Progenitor cell of endocrine pancreas (in vitro differentiated cells): Measurements from ENCODE around the gene CXorf49. TPM values are rescaled to one million over a fixed set of nuclear protein-coding genes. Genes with fewer than 3 reads are reported as not detected.

Source experiments
- DNase-seq: peaks from one replicate; pipeline ENCODE4 v3.0.0; 2021; ENCODE audit warnings: low spot score; ENCODE audit not compliant: unreplicated experiment
- H3K27ac Mint-ChIP-seq: 2 replicates; pipeline ENCODE4 v1.8.0; 2021; ENCODE audit warnings: mild to moderate bottlenecking, moderate library complexity, mixed read lengths
- H3K27me3 Mint-ChIP-seq: 2 replicates; pipeline ENCODE4 v1.8.0; 2021; ENCODE audit warnings: mixed read lengths
- H3K36me3 Mint-ChIP-seq: 2 replicates; pipeline ENCODE4 v1.8.0; 2022; ENCODE audit warnings: mixed read lengths; ENCODE audit not compliant: insufficient read depth
- H3K4me1 Mint-ChIP-seq: 2 replicates; pipeline ENCODE4 v1.8.0; 2021; ENCODE audit warnings: low read depth, mixed read lengths
- H3K4me3 Mint-ChIP-seq: 2 replicates; pipeline ENCODE4 v1.8.0; 2021; ENCODE audit warnings: low read depth, mild to moderate bottlenecking, moderate library complexity, mixed read lengths
- H3K9me3 Mint-ChIP-seq: 2 replicates; pipeline ENCODE4 v1.8.0; 2021; ENCODE audit warnings: low read depth, mixed read lengths
- total RNA-seq: library from RNA; stranded (reverse); gene quantifications from 2 replicates; pipeline ENCODE4 v1.2.1, GENCODE V29; 2021
- TF ChIP-seq, protein P1 (sequence below): fragments of 200-600 bp; sonication (generic); IDR thresholded peaks from one replicate; pipeline ENCODE4 v1.5.0; 2021; ENCODE audit warnings: antibody characterized with exemption, mild to moderate bottlenecking; ENCODE audit not compliant: unreplicated experiment

CXorf49 gene
- total RNA-seq, 1 donor from 2014 or later: not detected

- Mint-ChIP-seq H3K9me3 (peaks cover 8% of the 10 kb centered on the region), H3K36me3 (no peaks in the 10 kb centered on the region), H3K4me3 (no peak within 1 kb of the TSS), H3K27me3 (no peaks in the 10 kb centered on the region), H3K27ac (no peak within 1 kb of the TSS), H3K4me1 (no peaks in the 10 kb centered on the region)
- no peak for DNase-seq
- TF ChIP-seq, protein P1, sequence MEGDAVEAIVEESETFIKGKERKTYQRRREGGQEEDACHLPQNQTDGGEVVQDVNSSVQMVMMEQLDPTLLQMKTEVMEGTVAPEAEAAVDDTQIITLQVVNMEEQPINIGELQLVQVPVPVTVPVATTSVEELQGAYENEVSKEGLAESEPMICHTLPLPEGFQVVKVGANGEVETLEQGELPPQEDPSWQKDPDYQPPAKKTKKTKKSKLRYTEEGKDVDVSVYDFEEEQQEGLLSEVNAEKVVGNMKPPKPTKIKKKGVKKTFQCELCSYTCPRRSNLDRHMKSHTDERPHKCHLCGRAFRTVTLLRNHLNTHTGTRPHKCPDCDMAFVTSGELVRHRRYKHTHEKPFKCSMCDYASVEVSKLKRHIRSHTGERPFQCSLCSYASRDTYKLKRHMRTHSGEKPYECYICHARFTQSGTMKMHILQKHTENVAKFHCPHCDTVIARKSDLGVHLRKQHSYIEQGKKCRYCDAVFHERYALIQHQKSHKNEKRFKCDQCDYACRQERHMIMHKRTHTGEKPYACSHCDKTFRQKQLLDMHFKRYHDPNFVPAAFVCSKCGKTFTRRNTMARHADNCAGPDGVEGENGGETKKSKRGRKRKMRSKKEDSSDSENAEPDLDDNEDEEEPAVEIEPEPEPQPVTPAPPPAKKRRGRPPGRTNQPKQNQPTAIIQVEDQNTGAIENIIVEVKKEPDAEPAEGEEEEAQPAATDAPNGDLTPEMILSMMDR: no peak
These were observed 50.5 kb downstream of the CXorf49 start, which contains the start of gene LOC101059915 for GRCh38 chrX:71667328-71668247. TSS of gene LOC101059915 (plus strand) at chrX:71667546.

DNA sequence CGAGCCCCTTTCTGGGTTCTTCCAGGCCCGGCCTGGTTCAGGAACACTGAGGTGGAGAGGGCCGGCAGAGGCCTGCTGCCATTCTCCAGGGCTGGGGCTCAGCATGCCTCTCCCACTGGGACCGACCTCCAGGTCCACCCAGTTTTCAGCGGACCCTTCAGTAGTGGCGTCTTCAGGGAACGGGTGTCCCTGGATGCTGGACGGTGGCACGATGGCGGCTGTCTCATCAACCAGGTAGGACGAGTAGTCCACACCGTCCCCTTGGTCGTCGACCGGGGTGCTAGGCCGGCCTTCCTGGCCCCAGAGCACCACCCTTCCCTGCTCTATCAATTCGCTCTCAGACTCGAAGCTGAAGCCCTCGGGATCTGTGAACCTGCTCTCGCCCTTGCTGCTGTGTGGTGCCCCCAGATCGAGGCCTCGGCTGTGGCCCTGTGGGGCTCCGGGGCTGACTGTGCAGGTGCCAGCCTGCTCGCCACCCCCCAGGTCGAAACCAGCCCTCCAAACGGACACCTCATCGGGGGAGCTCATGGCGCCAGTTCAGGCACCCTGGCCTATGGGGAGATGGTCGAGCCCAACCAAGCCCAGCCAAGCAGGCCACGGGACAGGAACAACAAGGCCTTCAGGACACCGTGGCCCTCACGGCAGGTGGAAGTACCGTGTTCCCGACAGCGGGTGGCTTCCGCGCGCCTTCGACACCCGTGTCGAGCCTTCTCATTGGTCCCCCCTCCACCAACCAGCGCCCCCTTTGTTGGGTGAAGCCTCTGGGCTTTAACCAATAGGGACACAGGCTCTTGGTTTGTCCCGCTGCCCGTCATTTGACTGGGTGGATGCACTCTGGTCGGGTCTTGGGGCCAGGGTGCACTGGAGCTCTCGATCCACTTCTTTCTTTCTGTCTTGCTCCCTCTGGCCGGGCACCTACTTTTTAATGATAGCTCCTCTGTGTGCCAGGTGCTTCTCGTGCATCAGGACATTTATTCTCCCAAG, 51.6 kb downstream of the CXorf49 start:
- TF ChIP-seq, protein P1: no peak
- Mint-ChIP-seq H3K36me3 (no peaks in the 10 kb centered on the region), H3K9me3 (peaks cover 3% of the 10 kb centered on the region), H3K4me3 (no peak overlapping the region), H3K27me3 (no peaks in the 10 kb centered on the region), H3K27ac (no peak overlapping the region), H3K4me1 (no peaks in the 10 kb centered on the region)
- DNase-seq: no peak

DNA sequence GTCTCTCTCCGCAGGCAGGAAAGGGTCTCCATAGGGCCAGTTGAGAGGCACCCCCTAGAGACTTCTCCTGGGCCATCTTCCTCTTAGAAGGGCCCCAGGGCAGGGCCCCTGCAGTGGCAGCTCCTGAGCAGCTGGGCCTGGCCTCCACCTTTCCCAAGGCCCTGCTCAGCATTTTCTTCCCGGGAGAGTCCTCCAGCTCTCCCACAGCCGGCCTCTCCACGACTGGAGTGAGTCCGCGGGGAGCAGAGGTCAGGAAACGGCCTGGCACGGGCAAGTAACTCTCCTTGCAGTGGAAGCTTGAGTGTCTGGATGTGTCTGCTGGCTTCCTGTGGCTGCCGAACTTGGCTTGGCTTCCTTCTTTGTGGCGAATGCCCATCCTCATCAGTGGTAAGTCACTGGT, 52.3 kb downstream of the CXorf49 start:
- TF ChIP-seq, protein P1: no peak
- Mint-ChIP-seq H3K27ac (no peak overlapping the region), H3K36me3 (no peaks in the 10 kb centered on the region), H3K9me3 (peaks cover 6% of the 10 kb centered on the region), H3K27me3 (no peaks in the 10 kb centered on the region), H3K4me1 (no peaks in the 10 kb centered on the region), H3K4me3 (no peak overlapping the region)
- no peak for DNase-seq

GRCh38 chrX:71664889-71665491, 53.1 kb downstream of the CXorf49 start:
- DNase-seq: no peak
- Mint-ChIP-seq H3K4me3 (no peak overlapping the region), H3K27me3 (no peaks in the 10 kb centered on the region), H3K36me3 (no peaks in the 10 kb centered on the region), H3K4me1 (no peaks in the 10 kb centered on the region), H3K9me3 (peaks cover 6% of the 10 kb centered on the region), H3K27ac (no peak overlapping the region)
- TF ChIP-seq, protein P1: no peak

Other genes with a start within 250 kb of the CXorf49 start
- 143 and 146 TPM in 2 replicates for gene OGT, start 185.2 kb downstream of the CXorf49 start, total RNA-seq
- gene GCNA, start 139.8 kb downstream of the CXorf49 start, total RNA-seq: 2.7 and 3.9 TPM in 2 replicates
- not detected in 2 replicates for gene CXCR3, start 99.8 kb downstream of the CXorf49 start, total RNA-seq
- gene CXorf49B, start 45.1 kb upstream of the CXorf49 start, total RNA-seq: not detected in 2 replicates
- gene NHSL2, start 192.6 kb upstream of the CXorf49 start, total RNA-seq: 3.4 and 4.8 TPM in 2 replicates